Gastrocnemius medialis (tissue), 4 donors: ENCODE results near the gene TOX4. TPM values are rescaled to one million over a fixed set of nuclear protein-coding genes. Genes with fewer than 3 reads are reported as not detected.

Experiments
- ATAC-seq, 2 donors: fragments of 150-250 bp; one replicate each; pipeline ENCODE4 v1.9.1; 2016
- DNase-seq, 2 donors: peaks; one replicate each; pipeline ENCODE4 v3.0.0-alpha.2; 2019
- H3K27ac ChIP-seq, 4 donors: fragments of 200-600 bp; sonication (generic); 1 replicate in 1 of 4; 2 replicates in 3 of 4; pipeline ENCODE4 v1.5.1; 2016 to 2018; ENCODE audit warnings: mild to moderate bottlenecking in 2 of 4, moderate library complexity in 1 of 4
- H3K27me3 ChIP-seq, 3 donors: fragments of 200-600 bp; sonication (generic) in 2 of 3; 1 replicate in 1 of 3; 2 replicates in 2 of 3; pipeline versions ENCODE4 v1.5.1 to v1.6.0; 2016 to 2019; ENCODE audit warnings: mild to moderate bottlenecking in 1 of 3, moderate library complexity in 1 of 3
- H3K36me3 ChIP-seq, 2 donors: fragments of 200-600 bp; sonication (generic) in 1 of 2; one replicate each; pipeline ENCODE4 v1.5.1; 2017 to 2018
- H3K4me1 ChIP-seq, 2 donors: fragments of 200-600 bp; sonication (generic) in 1 of 2; one replicate each; pipeline ENCODE4 v1.5.1; 2016 to 2017; ENCODE audit warnings: mild to moderate bottlenecking in 2 of 2
- H3K4me3 ChIP-seq, 4 donors: fragments of 200-600 bp; sonication (generic) in 3 of 4; 1 replicate in 1 of 4; 2 replicates in 3 of 4; pipeline ENCODE4 v1.5.1; 2016 to 2019; ENCODE audit warnings: mild to moderate bottlenecking in 2 of 4
- H3K9me3 ChIP-seq, 3 donors: fragments of 200-600 bp; sonication (generic) in 2 of 3; 1 replicate in 1 of 3; 2 replicates in 2 of 3; pipeline ENCODE4 v1.5.1; 2016 to 2019
- CTCF ChIP-seq, 5 experiments: fragments of 450-650 bp in 3 of 5; fragments of 200-600 bp in 2 of 5; sonication (generic) in 2 of 5; IDR thresholded peaks in 4 of 5; conservative IDR thresholded peaks in 1 of 5; 1 replicate in 4 of 5; 2 replicates in 1 of 5; pipeline ENCODE4 v1.5.1; 2016 to 2019; ENCODE audit warnings: antibody characterized with exemption in 5 of 5, mild to moderate bottlenecking in 3 of 5, moderate library complexity in 3 of 5
- POLR2A ChIP-seq, 2 donors: fragments of 450-650 bp; IDR thresholded peaks; one replicate each; pipeline ENCODE4 v1.6.1; 2017; ENCODE audit warnings: antibody characterized with exemption in 2 of 2, mild to moderate bottlenecking in 2 of 2, moderate library complexity in 2 of 2
- in situ Hi-C, 4 donors: fragments of 200-750 bp; cut with MboI; loops; one replicate each; pipeline versions ENCODE4 v1.15.0 to v1.8.0; 2017; ENCODE audit warnings: low sequenced_read_pairs in 4 of 4
- intact Hi-C: fragments of 100-400 bp; cut with DNase I; formaldehyde crosslinking; loops from one replicate; pipeline ENCODE4 v1.15.1; 2023; ENCODE audit warnings: low total_unique reads
- total RNA-seq, 4 donors: library from RNA; depleted of rRNA; stranded (reverse); fragments of >200 nt; gene quantifications; one replicate each; pipeline versions ENCODE4 v1.1.0 to v1.2.3, GENCODE V29; 2016

TOX4 gene
- total RNA-seq, 4 donors from 2014 or later: 57.2 to 135 (median 112) TPM

- peak in 1 of 2 donors; percentile 12 for ATAC-seq
- H3K4me1 ChIP-seq: peaks cover 12 to 17% of the 10 kb centered on the region in 2 donors
These were observed 21.4 kb upstream of the TOX4 start for GRCh38 chr14:21455592-21455911.

DNA sequence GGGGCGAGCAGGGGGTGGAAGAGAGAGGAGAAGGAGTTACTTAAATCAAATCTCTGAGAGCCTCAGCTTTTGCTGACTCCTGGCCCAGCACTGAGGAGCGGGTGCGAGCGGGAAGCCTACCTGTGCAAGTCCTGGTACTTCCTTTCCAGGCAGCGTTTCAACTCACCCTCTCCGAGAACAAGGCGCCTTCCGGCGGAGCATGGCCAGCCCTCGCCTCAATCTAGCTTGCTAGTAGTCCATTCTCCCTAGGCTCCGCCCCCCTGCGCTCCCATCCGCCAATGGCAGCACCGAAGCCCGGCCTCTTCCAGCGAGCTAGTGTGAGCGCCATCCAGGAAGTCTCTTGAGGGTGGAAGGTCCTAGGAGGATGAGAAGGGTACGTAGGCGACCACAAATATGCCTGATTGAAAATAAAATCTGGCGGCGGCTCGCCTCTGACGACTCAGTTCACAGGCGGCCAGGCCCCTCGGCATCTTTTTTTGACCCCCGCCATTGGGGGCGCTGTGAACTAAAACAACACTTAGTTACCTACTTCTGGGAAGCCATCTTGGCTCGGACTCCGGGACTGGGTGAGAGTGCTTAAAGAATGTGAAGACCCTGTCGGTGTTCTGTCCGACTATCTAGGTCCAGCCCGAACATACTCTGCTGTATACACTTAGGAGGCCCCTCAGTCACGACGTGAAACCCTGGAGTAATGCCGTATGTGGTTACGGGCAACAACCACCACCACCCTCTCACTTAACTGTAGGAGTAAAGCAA lies 20.9 kb upstream of the TOX4 start, which contains the start of gene CHD8:
Gene CHD8 (minus strand): TSS at position 212 of the 756 bp plus-strand sequence. CDS start 24,480 bp downstream, outside the sequence.
- intact Hi-C loops (loop anchor here (1.0 to 10.0 kb wide), 6 partner anchors 19 to 771 kb away; partner anchors contain the start of genes ANG, METTL3, RNASE4 and TOX4), in situ Hi-C loops (no loop called here)
- H3K36me3 ChIP-seq: peaks cover 0 to 17% of the 10 kb centered on the region in 2 donors
- H3K27me3 ChIP-seq: no peaks in the 10 kb centered on the region
- DNase-seq (peak; percentile 99 to 100), ATAC-seq (peak; percentile 98 to 99)
- TF ChIP-seq POLR2A (IDR thresholded peaks at IDR 0.05) (peak; percentile 27 to 58), CTCF (IDR thresholded peaks at IDR 0.05 in 4 of 5, conservative IDR thresholded peaks at IDR 0.05 in 1 of 5) (peak; percentile 41 to 61 (median 54))
- H3K27ac ChIP-seq: peak within 1 kb of the TSS; percentile 88 to 98 (median 94)
- peaks cover 12 to 15% of the 10 kb centered on the region in 2 donors for H3K4me1 ChIP-seq
- no peaks in the 10 kb centered on the region for H3K9me3 ChIP-seq
- H3K4me3 ChIP-seq: peak within 1 kb of the TSS; percentile 68 to 97 (median 92)

More at GRCh38 chr14:21455592-21455911, 21.4 kb upstream of the TOX4 start:
- Histone ChIP-seq H3K27me3 (no peaks in the 10 kb centered on the region), H3K9me3 (no peaks in the 10 kb centered on the region), H3K27ac (peak overlapping the region; percentile 88 to 98 (median 94)), H3K36me3 (peaks cover 0 to 11% of the 10 kb centered on the region in 2 donors), H3K4me3 (peak overlapping the region; percentile 68 to 97 (median 92))
- in situ Hi-C loops (no loop called here), intact Hi-C loops (loop anchor here (10.0 kb wide), 1 partner anchor 771 kb away; the partner anchor contains the start of genes ANG and RNASE4)
- no peak for TF ChIP-seq CTCF (IDR thresholded peaks at IDR 0.05 in 4 of 5, conservative IDR thresholded peaks at IDR 0.05 in 1 of 5)
- TF ChIP-seq POLR2A (IDR thresholded peaks at IDR 0.05): no peak
- no peak for DNase-seq

DNA sequence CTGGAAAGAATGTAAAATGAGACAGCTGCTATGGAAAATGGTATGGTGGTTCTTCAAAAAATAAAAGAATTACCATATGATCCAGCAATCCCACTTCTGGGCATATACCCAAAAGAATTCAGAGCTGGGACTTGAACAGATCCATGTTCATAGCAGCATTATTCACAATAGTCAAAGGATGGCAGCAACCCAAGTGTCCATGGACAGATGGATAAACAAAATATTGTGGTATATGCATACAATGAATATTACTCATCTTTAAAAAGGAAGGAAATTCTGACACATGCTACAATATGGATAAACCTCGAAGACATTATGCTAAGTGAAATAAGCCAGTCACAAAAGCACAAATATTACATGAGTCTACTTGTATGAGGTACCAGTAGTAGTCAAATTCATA lies 9.4 kb upstream of the TOX4 start:
- Histone ChIP-seq H3K27ac (no peak overlapping the region), H3K4me3 (no peak overlapping the region), H3K4me1 (no peaks in the 10 kb centered on the region), H3K9me3 (no peaks in the 10 kb centered on the region), H3K27me3 (no peaks in the 10 kb centered on the region), H3K36me3 (peaks cover 0 to 52% of the 10 kb centered on the region in 2 donors)
- DNase-seq (no peak), ATAC-seq (no peak)
- TF ChIP-seq CTCF (IDR thresholded peaks at IDR 0.05 in 4 of 5, conservative IDR thresholded peaks at IDR 0.05 in 1 of 5) (no peak), POLR2A (IDR thresholded peaks at IDR 0.05) (no peak)
- in situ Hi-C loops (no loop called here), intact Hi-C loops (no loop called here)

GRCh38 chr14:21475767-21476522 lies 1.1 kb upstream of the TOX4 start:
- Histone ChIP-seq H3K27ac (peak overlapping the region; percentile 83 to 89 (median 87)), H3K36me3 (peaks cover 0 to 22% of the 10 kb centered on the region in 2 donors), H3K9me3 (no peaks in the 10 kb centered on the region), H3K4me1 (peaks cover 19 to 20% of the 10 kb centered on the region in 2 donors), H3K27me3 (no peaks in the 10 kb centered on the region), H3K4me3 (peak overlapping the region; percentile 66 to 90 (median 80))
- no peak for TF ChIP-seq CTCF (IDR thresholded peaks at IDR 0.05 in 4 of 5, conservative IDR thresholded peaks at IDR 0.05 in 1 of 5)
- TF ChIP-seq POLR2A (IDR thresholded peaks at IDR 0.05): no peak
- intact Hi-C loops: loop anchor here (1.0 to 5.0 kb wide), 3 partner anchors 35 to 209 kb away; partner anchors contain the start of genes HNRNPC, METTL3 and SUPT16H
- DNase-seq: no peak
- in situ Hi-C loops: no loop called here
- peak in 1 of 2 donors; percentile 1 for ATAC-seq
